ENCODE data around the gene IL26. TPM values are rescaled to one million over a fixed set of nuclear protein-coding genes. Genes with fewer than 3 reads are reported as not detected.

Gene IL26
- polyA plus RNA-seq, 10 donors, result not detected

DNA sequence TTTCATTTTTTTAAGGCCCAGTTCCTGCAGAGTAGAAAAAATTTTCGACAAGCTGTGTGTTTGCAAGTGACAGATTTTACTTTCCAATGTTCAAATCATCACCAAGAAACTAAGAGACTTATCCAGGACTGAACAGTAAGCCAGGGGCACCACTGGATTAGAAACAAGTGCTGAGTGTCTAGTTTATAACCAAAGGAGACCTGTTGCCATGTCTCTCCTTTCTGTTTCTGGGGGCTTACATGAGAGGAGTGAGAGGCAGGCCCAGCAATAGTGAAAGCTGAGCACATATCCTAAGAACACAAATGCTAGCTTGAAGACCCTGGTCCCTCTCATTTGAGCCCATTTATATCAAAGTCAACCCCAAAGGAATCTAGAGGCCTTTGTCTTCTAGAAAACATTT, 69.0 kb downstream of the IL26 start:
- no peak for DNase-seq

DNA sequence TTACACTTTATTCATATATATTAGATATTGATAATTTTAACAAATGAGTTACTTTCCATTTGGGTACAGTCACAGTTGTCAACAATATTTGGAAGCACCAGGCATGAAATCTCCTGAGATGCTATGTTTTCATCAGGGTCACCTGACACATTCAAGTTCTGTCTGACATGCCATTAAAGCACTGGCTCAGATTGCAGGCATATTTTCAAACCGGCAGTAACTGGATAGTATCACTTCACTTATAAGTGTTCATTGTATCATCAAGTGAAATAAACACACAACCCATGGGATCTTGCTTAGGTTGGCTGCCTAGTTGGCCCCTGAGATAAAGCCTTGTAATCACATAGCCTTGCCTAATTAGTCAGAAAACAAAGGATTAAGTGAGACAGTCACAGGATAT, 70.8 kb downstream of the IL26 start:
- DNase-seq, result no peak

Other genes with a start within 250 kb of the IL26 start
- under 1 TPM in 9 of 10 donors, not detected in 1; 0.08 to 0.76 (median 0.59) TPM for gene IFNG-AS1, start 236.4 kb downstream of the IL26 start, polyA plus RNA-seq (ENCODE audit: insufficient read length in 10 of 10)
- under 1 TPM in 2 of 10 donors, not detected in 8; 0.20 to 0.94 TPM for gene IFNG, start 66.1 kb downstream of the IL26 start, polyA plus RNA-seq (ENCODE audit: insufficient read length in 10 of 10)
- not detected for gene IL22, start 27.8 kb upstream of the IL26 start, polyA plus RNA-seq (ENCODE audit: insufficient read length in 10 of 10)
- 10 to 100 TPM; 12.7 to 26.2 (median 16.0) TPM for gene MDM1, start 106.6 kb upstream of the IL26 start, polyA plus RNA-seq (ENCODE audit: insufficient read length in 10 of 10)